Tibial artery (tissue), 4 donors: ENCODE data around the gene CYREN.

Source experiments
- DNase-seq, 2 donors: peaks; one replicate each; pipeline ENCODE4 v3.0.0-alpha.2; 2019
- H3K27ac ChIP-seq, 2 donors: fragments of 200-600 bp; sonication (generic) in 1 of 2; 1 replicate in 1 of 2; 2 replicates in 1 of 2; pipeline ENCODE4 v1.5.1; 2018 to 2019; ENCODE audit warnings: mild to moderate bottlenecking in 1 of 2
- H3K27me3 ChIP-seq, 2 donors: fragments of 200-600 bp; sonication (generic) in 1 of 2; one replicate each; pipeline versions ENCODE4 v1.5.1 to v1.6.0; 2016 to 2019
- H3K36me3 ChIP-seq, 3 donors: fragments of 200-600 bp; sonication (generic) in 2 of 3; one replicate each; pipeline ENCODE4 v1.5.1; 2016 to 2019; ENCODE audit warnings: mild to moderate bottlenecking in 2 of 3
- H3K4me1 ChIP-seq, 4 donors: fragments of 200-600 bp; sonication (generic) in 2 of 4; 1 replicate in 3 of 4; 2 replicates in 1 of 4; pipeline ENCODE4 v1.5.1; 2016 to 2019
- H3K4me3 ChIP-seq, 2 donors: fragments of 200-600 bp; sonication (generic) in 1 of 2; 1 replicate in 1 of 2; 2 replicates in 1 of 2; pipeline ENCODE4 v1.5.1; 2018 to 2019; ENCODE audit warnings: mild to moderate bottlenecking in 2 of 2
- H3K9me3 ChIP-seq, 3 donors: fragments of 200-600 bp; sonication (generic) in 1 of 3; one replicate each; pipeline ENCODE4 v1.5.1; 2016 to 2019
- intact Hi-C: fragments of 100-400 bp; cut with DNase I; formaldehyde crosslinking; loops from one replicate; pipeline ENCODE4 v1.15.0; 2023; ENCODE audit warnings: low total_unique reads
- TF ChIP-seq, protein P1 (sequence below), 2 experiments: fragments of 200-600 bp in 1 of 2; fragments of 450-650 bp in 1 of 2; IDR thresholded peaks; one replicate each; pipeline ENCODE4 v1.5.1; 2017 to 2019; ENCODE audit warnings: antibody characterized with exemption in 2 of 2, mild to moderate bottlenecking in 1 of 2, moderate library complexity in 1 of 2

Gene CYREN

DNA sequence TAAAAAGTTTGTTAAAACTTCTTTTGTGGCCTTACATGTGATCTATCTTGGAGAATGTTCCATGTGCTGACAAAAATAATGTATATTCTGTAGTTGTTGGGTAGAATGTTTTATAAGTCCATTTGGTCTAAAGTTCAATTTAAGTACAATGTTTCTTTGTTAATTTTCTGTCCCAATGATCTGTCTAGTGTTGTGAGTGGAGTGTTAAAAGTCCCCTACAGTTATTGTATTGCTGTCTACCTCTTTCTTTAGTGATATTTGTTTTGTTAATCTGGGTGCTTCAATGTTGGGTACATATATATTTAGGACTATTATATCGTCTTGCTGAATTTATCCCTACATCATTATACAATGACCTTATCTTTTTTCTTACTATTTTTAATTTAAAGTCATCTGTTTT lies 15.8 kb downstream of the CYREN start:
- Histone ChIP-seq H3K4me3 (no peak overlapping the region), H3K9me3 (peaks cover 0 to 14% (median 7%) of the 10 kb centered on the region in 3 donors), H3K27ac (no peak overlapping the region), H3K27me3 (no peaks in the 10 kb centered on the region), H3K4me1 (peaks cover 0 to 39% (median 7%) of the 10 kb centered on the region in 4 donors), H3K36me3 (peaks cover 0 to 21% (median 0%) of the 10 kb centered on the region in 3 donors)
- intact Hi-C loops: no loop called here
- DNase-seq: no peak
- TF ChIP-seq, protein P1, sequence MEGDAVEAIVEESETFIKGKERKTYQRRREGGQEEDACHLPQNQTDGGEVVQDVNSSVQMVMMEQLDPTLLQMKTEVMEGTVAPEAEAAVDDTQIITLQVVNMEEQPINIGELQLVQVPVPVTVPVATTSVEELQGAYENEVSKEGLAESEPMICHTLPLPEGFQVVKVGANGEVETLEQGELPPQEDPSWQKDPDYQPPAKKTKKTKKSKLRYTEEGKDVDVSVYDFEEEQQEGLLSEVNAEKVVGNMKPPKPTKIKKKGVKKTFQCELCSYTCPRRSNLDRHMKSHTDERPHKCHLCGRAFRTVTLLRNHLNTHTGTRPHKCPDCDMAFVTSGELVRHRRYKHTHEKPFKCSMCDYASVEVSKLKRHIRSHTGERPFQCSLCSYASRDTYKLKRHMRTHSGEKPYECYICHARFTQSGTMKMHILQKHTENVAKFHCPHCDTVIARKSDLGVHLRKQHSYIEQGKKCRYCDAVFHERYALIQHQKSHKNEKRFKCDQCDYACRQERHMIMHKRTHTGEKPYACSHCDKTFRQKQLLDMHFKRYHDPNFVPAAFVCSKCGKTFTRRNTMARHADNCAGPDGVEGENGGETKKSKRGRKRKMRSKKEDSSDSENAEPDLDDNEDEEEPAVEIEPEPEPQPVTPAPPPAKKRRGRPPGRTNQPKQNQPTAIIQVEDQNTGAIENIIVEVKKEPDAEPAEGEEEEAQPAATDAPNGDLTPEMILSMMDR (IDR thresholded peaks at IDR 0.05): no peak

DNA sequence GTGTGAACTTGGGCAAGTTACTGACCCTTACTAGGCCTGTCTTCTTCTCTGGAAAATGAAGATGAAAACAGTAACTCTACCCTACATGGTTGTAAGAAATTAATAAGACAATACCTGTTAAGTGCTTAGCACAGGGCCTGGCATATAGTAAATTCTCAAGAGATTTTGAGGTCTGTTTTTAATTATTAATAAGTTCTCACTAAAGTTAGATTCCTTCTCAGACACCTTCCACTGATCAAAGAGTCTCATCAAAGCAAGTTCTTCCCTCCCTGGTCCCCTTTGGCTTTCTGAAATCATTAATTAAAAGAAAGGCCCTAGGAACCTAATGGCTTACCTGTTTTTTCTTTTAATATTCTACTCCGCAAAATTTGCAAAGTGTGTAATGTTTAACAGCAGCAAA lies 18.1 kb downstream of the CYREN start:
- peaks cover 0 to 14% (median 7%) of the 10 kb centered on the region in 3 donors for H3K9me3 ChIP-seq
- no peak overlapping the region for H3K27ac ChIP-seq
- DNase-seq: no peak
- TF ChIP-seq, protein P1 (IDR thresholded peaks at IDR 0.05): no peak
- no peak overlapping the region for H3K4me3 ChIP-seq
- peaks cover 0 to 31% (median 6%) of the 10 kb centered on the region in 4 donors for H3K4me1 ChIP-seq
- H3K36me3 ChIP-seq: peaks cover 0 to 15% (median 0%) of the 10 kb centered on the region in 3 donors
- no peaks in the 10 kb centered on the region for H3K27me3 ChIP-seq
- intact Hi-C loops: no loop called here

DNA sequence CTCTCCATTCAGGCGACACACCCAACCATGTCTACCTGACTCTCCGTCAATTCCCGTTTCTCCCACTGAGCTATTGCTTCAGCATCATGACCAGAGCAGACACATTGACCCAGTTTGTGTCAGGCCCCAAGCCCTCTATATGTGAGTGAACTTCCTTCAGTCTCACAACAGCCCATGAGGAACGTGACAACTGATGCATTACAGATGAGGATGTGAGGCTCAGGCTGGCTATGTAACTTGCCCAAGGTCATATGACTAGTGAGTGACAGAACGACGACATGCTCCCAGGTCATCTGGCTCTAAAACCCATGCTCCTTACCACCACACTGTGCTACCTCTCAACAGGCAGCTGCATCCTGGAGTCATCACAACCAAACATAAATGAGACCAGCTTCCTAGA lies 19.0 kb downstream of the CYREN start:
- no peak for DNase-seq
- TF ChIP-seq, protein P1 (IDR thresholded peaks at IDR 0.05): no peak
- H3K9me3 ChIP-seq: peaks cover 0 to 9% (median 7%) of the 10 kb centered on the region in 3 donors
- intact Hi-C loops: no loop called here
- no peak overlapping the region for H3K27ac ChIP-seq
- peaks cover 0 to 11% (median 0%) of the 10 kb centered on the region in 3 donors for H3K36me3 ChIP-seq
- H3K4me3 ChIP-seq: no peak overlapping the region
- no peaks in the 10 kb centered on the region for H3K27me3 ChIP-seq
- peaks cover 0 to 38% (median 10%) of the 10 kb centered on the region in 4 donors for H3K4me1 ChIP-seq

DNA sequence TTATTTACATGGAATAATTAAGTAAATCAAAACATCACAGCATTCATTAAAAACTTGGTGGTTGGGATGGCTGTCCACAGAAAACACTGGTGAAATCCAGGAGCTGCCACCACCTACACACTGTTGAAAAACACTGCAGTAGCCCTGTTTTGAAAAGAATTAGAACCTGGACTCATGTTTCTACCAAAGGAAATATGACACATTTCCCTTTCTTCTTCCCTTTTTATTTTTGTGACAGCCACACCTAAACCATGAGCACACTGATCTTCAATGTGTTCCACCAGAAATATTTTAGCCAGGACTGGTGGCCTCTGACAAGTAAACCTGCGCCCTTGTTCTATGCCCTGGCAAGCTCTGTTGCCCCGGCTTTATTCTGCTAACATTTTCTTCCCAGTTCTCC lies 19.4 kb downstream of the CYREN start:
- Histone ChIP-seq H3K36me3 (peaks cover 0 to 11% (median 0%) of the 10 kb centered on the region in 3 donors), H3K27ac (peak overlapping the region; percentile 91 to 93), H3K4me1 (peaks cover 0 to 42% (median 12%) of the 10 kb centered on the region in 4 donors), H3K27me3 (no peaks in the 10 kb centered on the region), H3K9me3 (peaks cover 0 to 7% (median 6%) of the 10 kb centered on the region in 3 donors), H3K4me3 (no peak overlapping the region)
- DNase-seq: no peak
- intact Hi-C loops: no loop called here
- TF ChIP-seq, protein P1 (IDR thresholded peaks at IDR 0.05): no peak

DNA sequence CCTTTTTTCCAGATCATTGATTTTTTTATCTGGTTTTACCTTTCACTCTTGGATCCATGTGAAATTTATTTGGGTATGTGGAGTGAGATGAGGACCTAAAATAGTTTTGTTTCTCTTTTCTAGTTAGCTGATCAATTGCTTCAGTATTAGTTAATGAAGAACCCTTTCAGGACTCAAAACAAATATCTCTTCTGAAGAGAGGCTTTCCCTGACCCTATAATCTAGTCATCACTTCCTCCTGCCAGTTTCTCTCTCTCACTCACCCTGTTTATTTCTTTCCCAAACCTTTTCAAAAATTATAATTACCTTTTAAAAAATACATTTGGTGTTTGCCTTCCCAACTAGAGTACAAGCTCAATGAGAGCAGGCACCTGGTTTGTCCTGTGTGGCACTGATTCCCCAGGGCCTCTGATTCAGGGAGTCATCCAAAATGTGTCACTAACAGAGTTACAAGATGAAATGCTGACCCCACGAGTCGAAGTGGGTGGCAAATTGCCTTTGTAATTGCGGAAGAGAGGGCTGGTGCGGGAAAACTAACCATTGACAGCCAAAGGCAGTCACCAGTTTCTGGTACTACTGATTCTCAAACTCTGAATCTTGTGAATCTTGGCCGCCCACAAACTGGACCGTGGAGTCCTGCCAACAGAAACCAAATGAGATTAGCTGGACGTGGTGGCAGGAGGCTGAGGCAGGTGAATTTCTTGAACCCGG lies 20.3 kb downstream of the CYREN start:
- Histone ChIP-seq H3K27me3 (no peaks in the 10 kb centered on the region), H3K9me3 (no peaks in the 10 kb centered on the region), H3K27ac (peak overlapping the region; percentile 91 to 93), H3K4me3 (peak overlapping the region; percentile 0 to 59), H3K4me1 (peaks cover 0 to 42% (median 12%) of the 10 kb centered on the region in 4 donors), H3K36me3 (peaks cover 0 to 11% (median 0%) of the 10 kb centered on the region in 3 donors)
- TF ChIP-seq, protein P1 (IDR thresholded peaks at IDR 0.05): no peak
- intact Hi-C loops: no loop called here
- no peak for DNase-seq
